ENCODE measurements around the gene GTF3C4.
"Not testable (repeated sequence)": the region's sequence is repeated elsewhere in the genome, so short reads cannot be mapped to it uniquely, and the experiment has no call there.

GRCh38 chr9:132718381-132718928, 48.2 kb downstream of the GTF3C4 start:
- TF ChIP-seq TEAD4 (IDR thresholded peaks at IDR 0.05; ENCODE audit: borderline replicate concordance, insufficient read depth); CTCF (IDR thresholded peaks at IDR 0.05); USF2 (IDR thresholded peaks at IDR 0.05; ENCODE audit: borderline replicate concordance, low read depth, low read length); RXRA (IDR thresholded peaks at IDR 0.05; ENCODE audit: borderline replicate concordance, low read depth); RAD21 (IDR thresholded peaks at IDR 0.05; ENCODE audit: low read length); GABPA (IDR thresholded peaks at IDR 0.05; ENCODE audit: low read depth); EP300 (IDR thresholded peaks at IDR 0.05; ENCODE audit: borderline replicate concordance in 1 of 2, low read depth in 1 of 2, low read length in 1 of 2); FOXJ3 (CRISPR knock-in tag; IDR thresholded peaks at IDR 0.05); MXI1 (IDR thresholded peaks at IDR 0.05; ENCODE audit: low read depth, low read length); MAX (IDR thresholded peaks at IDR 0.05; ENCODE audit: low read depth): not testable (repeated sequence)
